K562 (cell line): Measurements from ENCODE around the gene CNDP1. TPM values are rescaled to one million over a fixed set of nuclear protein-coding genes. Genes with fewer than 3 reads are reported as not detected.

Experiments
- ATAC-seq: fragments of 200-7000 bp; cut with Tn5 transposase; 3 replicates; pipeline ENCODE4 v1.9.1; 2020; ENCODE audit warnings: moderate library complexity
- BruUV-seq: library from RNA; stranded (reverse); fragments of 400-500 nt; replicated peaks from 2 replicates; lab custom pipeline; 2021; lab: Mats Ljungman, UMichigan
- CTCF ChIA-PET: fragments of 300-600 bp; formaldehyde crosslinking; extraction: SDS; loops from one replicate; lab custom pipeline; 2021; ENCODE audit warnings: low intra/inter-chr PET ratio; lab: Yijun Ruan, JAX
- POLR2A ChIA-PET: fragments of 300-600, 350-650 bp; sonication (Branson Sonifier 250); formaldehyde crosslinking; extraction: SDS; loops from one replicate; lab custom pipeline; 2021; ENCODE audit warnings: antibody characterized with exemption, inconsistent platforms; lab: Yijun Ruan, JAX
- DNase-seq, 4 experiments: peaks; one replicate each; pipeline versions ENCODE4 v3.0.0 to v3.0.0-alpha.2; 2011 to 2018; ENCODE audit warnings: low spot score in 3 of 4, mixed read lengths in 3 of 4; ENCODE audit errors: extremely low read depth in 1 of 4
- FAIRE-seq: peaks from 2 replicates; lab custom pipeline; 2011; peaks lifted over from hg19 to GRCh38; lab: Jason Lieb, UNC
- H2AFZ ChIP-seq: 2 replicates; pipeline ENCODE4 v1.6.0; 2011; ENCODE audit warnings: low read depth, low read length, control low read depth, inconsistent platforms
- H3K27ac ChIP-seq: fragments of 200-600 bp; 3 replicates; pipeline ENCODE4 v1.8.0; 2011; ENCODE audit warnings: low read depth, mild to moderate bottlenecking, control low read depth, inconsistent platforms, low read length, moderate library complexity, mixed read lengths; ENCODE audit errors: extremely low read depth
- H3K27me3 ChIP-seq, 2 experiments: fragments of 300-600 bp in 1 of 2; 2 replicates in 1 of 2; 3 replicates in 1 of 2; pipeline versions ENCODE4 v1.6.0 to v1.8.0; 2011; ENCODE audit warnings: inconsistent platforms in 2 of 2, low read length in 2 of 2, mild to moderate bottlenecking in 1 of 2, mixed read lengths in 1 of 2, moderate library complexity in 1 of 2; ENCODE audit not compliant: control insufficient read depth in 2 of 2, insufficient read depth in 2 of 2
- H3K36me3 ChIP-seq: fragments of 300-600 bp; 3 replicates; pipeline ENCODE4 v1.8.0; 2011; ENCODE audit warnings: mild to moderate bottlenecking, low read length, inconsistent platforms; ENCODE audit not compliant: control insufficient read depth, insufficient read depth
- H3K4me1 ChIP-seq, 2 experiments: fragments of 200-600 bp in 1 of 2; replicated peaks in 1 of 2; 2 replicates in 1 of 2; 3 replicates in 1 of 2; pipeline versions ENCODE4 v1.5.1 to v1.8.0; 2011; ENCODE audit warnings: inconsistent platforms in 2 of 2, low read length in 2 of 2, mild to moderate bottlenecking in 1 of 2, mixed read lengths in 1 of 2, moderate library complexity in 1 of 2; ENCODE audit not compliant: control insufficient read depth in 2 of 2, insufficient read depth in 2 of 2
- H3K4me2 ChIP-seq: 2 replicates; pipeline ENCODE4 v1.6.1; 2011; ENCODE audit warnings: low read length, control low read depth, inconsistent platforms, mixed read lengths; ENCODE audit not compliant: insufficient read depth
- H3K4me3 ChIP-seq: fragments of 200-600 bp; sonication (generic), shearing (Covaris generic); 2 replicates; pipeline ENCODE4 v1.5.1; 2016; ENCODE audit warnings: control low read depth, inconsistent platforms
- H3K79me2 ChIP-seq: fragments of 200-600 bp; 3 replicates; pipeline ENCODE4 v1.8.0; 2011; ENCODE audit warnings: low read length, inconsistent platforms; ENCODE audit not compliant: control insufficient read depth, insufficient read depth
- H3K9ac ChIP-seq, 2 experiments: 2 replicates each; pipeline versions ENCODE4 v1.6.0 to v1.6.1; 2011; ENCODE audit warnings: low read depth in 2 of 2, low read length in 2 of 2, control low read depth in 1 of 2, inconsistent platforms in 1 of 2, mild to moderate bottlenecking in 1 of 2, mixed read lengths in 1 of 2; ENCODE audit not compliant: insufficient read depth in 1 of 2
- H3K9me1 ChIP-seq: one replicate; pipeline ENCODE4 v1.6.0; 2011; ENCODE audit warnings: inconsistent platforms, mild to moderate bottlenecking, low read length, moderate library complexity; ENCODE audit not compliant: control insufficient read depth, insufficient read depth
- H3K9me3 ChIP-seq: replicated peaks from 2 replicates; pipeline ENCODE4 v1.5.1; 2011; ENCODE audit warnings: low read depth, low read length, inconsistent platforms; ENCODE audit not compliant: control insufficient read depth, insufficient read depth
- H4K20me1 ChIP-seq: replicated peaks from 2 replicates; pipeline ENCODE4 v1.6.1; 2011; ENCODE audit warnings: low read length, inconsistent platforms, mixed read lengths; ENCODE audit not compliant: control insufficient read depth, insufficient read depth
- BACH1 ChIP-seq: fragments of 200-800 bp; sonication (Bioruptor generic); IDR thresholded peaks from 2 replicates; pipeline ENCODE4 v1.6.1; 2016; ENCODE audit warnings: missing genetic modification characterization, missing compliant biosample characterization
- GTF2E2 ChIP-seq: fragments of 200-800 bp; sonication (Bioruptor generic); IDR thresholded peaks from 2 replicates; pipeline ENCODE4 v1.6.1; 2016; ENCODE audit warnings: missing genetic modification characterization, missing compliant biosample characterization
- HNRNPK ChIP-seq: fragments of 200-400 bp; formaldehyde crosslinking; IDR thresholded peaks from one replicate; pipeline ENCODE4 v1.6.1; 2018; ENCODE audit warnings: mild to moderate bottlenecking, low read depth, low read length; ENCODE audit not compliant: poor library complexity, severe bottlenecking
- IFI16 ChIP-seq: fragments of 250-450 bp; sonication (Bioruptor Pico); IDR thresholded peaks from 2 replicates; pipeline ENCODE4 v2.1.2; 2022; ENCODE audit warnings: mild to moderate bottlenecking, inconsistent platforms
- MTF1 ChIP-seq: fragments of 250-450 bp; sonication (Bioruptor Pico); IDR thresholded peaks from 2 replicates; pipeline ENCODE4 v1.9.0; 2021; ENCODE audit warnings: moderate library complexity, mild to moderate bottlenecking, inconsistent platforms, borderline replicate concordance
- POLR3G ChIP-seq: IDR thresholded peaks from 2 replicates; pipeline ENCODE4 v1.6.1; 2011; ENCODE audit not compliant: insufficient read length, insufficient replicate concordance; ENCODE audit errors: extremely low read depth
- RBFOX2 ChIP-seq: fragments of 200-400 bp; formaldehyde crosslinking; IDR thresholded peaks from 2 replicates; pipeline ENCODE4 v1.6.1; 2017; ENCODE audit warnings: low read depth, mild to moderate bottlenecking, low read length, moderate library complexity
- SMAD2 ChIP-seq: fragments of 150-350 bp; IDR thresholded peaks from 2 replicates; pipeline ENCODE4 v1.6.1; 2014; ENCODE audit warnings: low read depth, mild to moderate bottlenecking, low read length
- U2AF1 ChIP-seq: fragments of 200-400 bp; formaldehyde crosslinking; optimal IDR thresholded peaks from 2 replicates; pipeline ENCODE3; 2017; ENCODE audit warnings: mild to moderate bottlenecking, low read depth, low read length, moderate library complexity
- ZNF212 ChIP-seq: fragments of 450-650 bp; formaldehyde crosslinking; IDR thresholded peaks from 2 replicates; pipeline ENCODE4 v1.4.0; 2020; ENCODE audit warnings: mild to moderate bottlenecking
- ZNF316 ChIP-seq: fragments of 450-650 bp; IDR thresholded peaks from 2 replicates; pipeline ENCODE4 v1.6.1; 2016
- WGBS: fragments of 100-300 bp; shearing (Covaris generic); methylation state at CpG from one replicate; pipeline ENCODE4 v1.1.6; 2016; ENCODE audit warnings: low coverage, mixed read lengths; ENCODE audit not compliant: insufficient coverage; ENCODE audit errors: missing lambda C conversion rate; 5-methylcytosine and 5-hydroxymethylcytosine counted together
- in situ Hi-C: fragments of 300-500 bp; cut with MboI; formaldehyde crosslinking; loops from 4 replicates; pipeline ENCODE4 v1.15.0; 2018; ENCODE audit warnings: inconsistent platforms, mixed read lengths
- intact Hi-C: fragments of 100-400 bp; cut with micrococcal nuclease; formaldehyde crosslinking; loops from 2 replicates; pipeline ENCODE4 v1.14.2; 2022
- polyA plus RNA-seq, 8 experiments: library from polyadenylated mRNA; depleted of rRNA in 4 of 8; stranded (reverse) in 5 of 8; unstranded in 3 of 8; fragments of >200 nt; fragmentation: Nextera tagmentation in 2 of 8; fragmentation: Illumina TruSeq in 1 of 8; extraction: Ambion mirVana in 2 of 8; extraction: Trizol in 1 of 8; gene quantifications; 2 replicates each; pipeline versions ENCODE4 v1.2.1 to v1.2.3, GENCODE V29; 2011 to 2014; ENCODE audit warnings: inconsistent platforms in 1 of 8, missing spikeins in 1 of 8
- total RNA-seq, 7 experiments: library from RNA; depleted of rRNA in 6 of 7; stranded (reverse); fragments of >200 nt in 6 of 7; fragmentation: Illumina TruSeq in 2 of 7; extraction: Trizol in 2 of 7; gene quantifications; 2 replicates each; pipeline versions ENCODE4 v1.2.1 to v1.2.3, GENCODE V29; 2011 to 2021; ENCODE audit warnings: low replicate concordance in 1 of 7
- TF ChIP-seq, protein P1 (sequence below): sonication (generic); formaldehyde crosslinking; IDR thresholded peaks from 2 replicates; pipeline ENCODE4 v1.8.0; 2022; ENCODE audit warnings: mild to moderate bottlenecking, low read depth, missing genetic modification reagents
- TF ChIP-seq, protein P2 (sequence below): sonication (generic); formaldehyde crosslinking; IDR thresholded peaks from 2 replicates; pipeline ENCODE4 v1.8.0; 2023; ENCODE audit warnings: missing genetic modification reagents, mild to moderate bottlenecking, borderline replicate concordance
- TF ChIP-seq, protein P3 (sequence below): fragments of 450-650 bp; formaldehyde crosslinking; IDR thresholded peaks from 2 replicates; pipeline ENCODE4 v1.4.0; 2020; ENCODE audit warnings: mild to moderate bottlenecking, moderate library complexity

CNDP1 gene
- total and polyA plus RNA-seq, 9 of the 15 experiments (the other 6 are each of a cell fraction or from before 2014, with no cell fraction given) = not detected

DNA sequence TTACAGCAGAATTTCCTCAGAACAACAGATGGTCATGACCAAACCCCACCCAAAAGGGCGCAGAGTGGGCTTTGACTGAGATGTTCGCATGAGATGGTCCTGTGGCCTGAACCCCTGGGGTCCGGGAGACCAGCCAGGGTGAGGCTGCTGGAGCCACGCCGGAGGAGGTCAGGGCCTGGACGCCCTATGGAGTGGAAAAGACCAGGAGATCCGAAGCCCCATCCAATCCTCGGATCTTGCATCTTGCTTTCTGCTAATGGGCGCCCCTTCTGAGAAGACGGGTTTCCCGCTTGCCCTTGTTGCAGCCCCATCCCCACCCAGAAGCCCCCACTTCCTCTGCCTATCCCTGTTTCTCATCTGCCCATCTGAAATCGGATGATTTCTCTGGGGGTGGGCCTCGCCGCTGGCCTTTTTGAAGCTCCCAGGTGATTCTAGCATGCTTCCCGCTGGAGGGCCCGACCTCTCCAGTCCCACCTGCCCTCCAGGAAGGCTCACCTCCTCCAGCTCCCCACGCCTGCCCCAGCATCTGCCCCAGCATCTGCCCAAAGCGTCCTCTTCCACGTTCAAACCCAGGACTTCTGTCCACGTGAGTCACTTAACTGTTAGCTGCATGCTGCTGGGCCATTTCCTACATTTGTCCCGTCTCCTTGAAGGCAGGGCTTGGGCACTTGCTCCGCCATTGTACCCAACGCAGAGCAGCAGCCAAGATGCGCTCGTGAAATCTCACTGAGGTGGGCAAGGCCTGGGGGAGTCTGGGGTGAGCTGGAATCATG is 4.3 kb upstream of the CNDP1 start:
- Histone ChIP-seq H3K79me2 (no peaks in the 10 kb centered on the region), H3K9me3 (no peaks in the 10 kb centered on the region), H3K4me2 (no peak overlapping the region), H3K27ac (no peak overlapping the region), H3K9ac (no peak overlapping the region), H3K36me3 (no peaks in the 10 kb centered on the region), H3K4me3 (no peak overlapping the region), H4K20me1 (no peaks in the 10 kb centered on the region), H3K9me1 (no peaks in the 10 kb centered on the region), H2AFZ (no peak overlapping the region), H3K27me3 (peaks cover 16 to 52% of the 10 kb centered on the region in 2 experiments; a peak in 4 of 5 replicates), H3K4me1 (peaks cover 0 to 4% of the 10 kb centered on the region in 2 experiments; a peak in 2 of 5 replicates)
- DNase-seq (no peak), FAIRE-seq (no peak), ATAC-seq (no peak)
- ChIA-PET POLR2A (interaction anchor here (0.8 kb wide), 1 partner anchor 101 kb away, joined by 4 read pairs; no protein-coding TSS in a partner anchor), CTCF (no interaction called here)
- 2% methylated on average over 10 of the region's 25 CpGs for WGBS
- in situ Hi-C loops = no loop called here
- intact Hi-C loops = no loop called here
- BruUV-seq = no TSS peak
- TF ChIP-seq U2AF1 (no peak), IFI16 (CRISPR knock-in tag) (no peak), BACH1 (tag) (no peak), ZNF316 (no peak), SMAD2 (no peak), GTF2E2 (tag) (no peak), ZNF212 (CRISPR knock-in tag) (no peak), HNRNPK (no peak), MTF1 (CRISPR knock-in tag) (no peak), POLR3G (no peak), RBFOX2 (no peak)
- TF ChIP-seq, protein P1, sequence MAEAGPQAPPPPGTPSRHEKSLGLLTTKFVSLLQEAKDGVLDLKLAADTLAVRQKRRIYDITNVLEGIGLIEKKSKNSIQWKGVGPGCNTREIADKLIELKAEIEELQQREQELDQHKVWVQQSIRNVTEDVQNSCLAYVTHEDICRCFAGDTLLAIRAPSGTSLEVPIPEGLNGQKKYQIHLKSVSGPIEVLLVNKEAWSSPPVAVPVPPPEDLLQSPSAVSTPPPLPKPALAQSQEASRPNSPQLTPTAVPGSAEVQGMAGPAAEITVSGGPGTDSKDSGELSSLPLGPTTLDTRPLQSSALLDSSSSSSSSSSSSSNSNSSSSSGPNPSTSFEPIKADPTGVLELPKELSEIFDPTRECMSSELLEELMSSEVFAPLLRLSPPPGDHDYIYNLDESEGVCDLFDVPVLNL = no peak
- TF ChIP-seq, protein P2, sequence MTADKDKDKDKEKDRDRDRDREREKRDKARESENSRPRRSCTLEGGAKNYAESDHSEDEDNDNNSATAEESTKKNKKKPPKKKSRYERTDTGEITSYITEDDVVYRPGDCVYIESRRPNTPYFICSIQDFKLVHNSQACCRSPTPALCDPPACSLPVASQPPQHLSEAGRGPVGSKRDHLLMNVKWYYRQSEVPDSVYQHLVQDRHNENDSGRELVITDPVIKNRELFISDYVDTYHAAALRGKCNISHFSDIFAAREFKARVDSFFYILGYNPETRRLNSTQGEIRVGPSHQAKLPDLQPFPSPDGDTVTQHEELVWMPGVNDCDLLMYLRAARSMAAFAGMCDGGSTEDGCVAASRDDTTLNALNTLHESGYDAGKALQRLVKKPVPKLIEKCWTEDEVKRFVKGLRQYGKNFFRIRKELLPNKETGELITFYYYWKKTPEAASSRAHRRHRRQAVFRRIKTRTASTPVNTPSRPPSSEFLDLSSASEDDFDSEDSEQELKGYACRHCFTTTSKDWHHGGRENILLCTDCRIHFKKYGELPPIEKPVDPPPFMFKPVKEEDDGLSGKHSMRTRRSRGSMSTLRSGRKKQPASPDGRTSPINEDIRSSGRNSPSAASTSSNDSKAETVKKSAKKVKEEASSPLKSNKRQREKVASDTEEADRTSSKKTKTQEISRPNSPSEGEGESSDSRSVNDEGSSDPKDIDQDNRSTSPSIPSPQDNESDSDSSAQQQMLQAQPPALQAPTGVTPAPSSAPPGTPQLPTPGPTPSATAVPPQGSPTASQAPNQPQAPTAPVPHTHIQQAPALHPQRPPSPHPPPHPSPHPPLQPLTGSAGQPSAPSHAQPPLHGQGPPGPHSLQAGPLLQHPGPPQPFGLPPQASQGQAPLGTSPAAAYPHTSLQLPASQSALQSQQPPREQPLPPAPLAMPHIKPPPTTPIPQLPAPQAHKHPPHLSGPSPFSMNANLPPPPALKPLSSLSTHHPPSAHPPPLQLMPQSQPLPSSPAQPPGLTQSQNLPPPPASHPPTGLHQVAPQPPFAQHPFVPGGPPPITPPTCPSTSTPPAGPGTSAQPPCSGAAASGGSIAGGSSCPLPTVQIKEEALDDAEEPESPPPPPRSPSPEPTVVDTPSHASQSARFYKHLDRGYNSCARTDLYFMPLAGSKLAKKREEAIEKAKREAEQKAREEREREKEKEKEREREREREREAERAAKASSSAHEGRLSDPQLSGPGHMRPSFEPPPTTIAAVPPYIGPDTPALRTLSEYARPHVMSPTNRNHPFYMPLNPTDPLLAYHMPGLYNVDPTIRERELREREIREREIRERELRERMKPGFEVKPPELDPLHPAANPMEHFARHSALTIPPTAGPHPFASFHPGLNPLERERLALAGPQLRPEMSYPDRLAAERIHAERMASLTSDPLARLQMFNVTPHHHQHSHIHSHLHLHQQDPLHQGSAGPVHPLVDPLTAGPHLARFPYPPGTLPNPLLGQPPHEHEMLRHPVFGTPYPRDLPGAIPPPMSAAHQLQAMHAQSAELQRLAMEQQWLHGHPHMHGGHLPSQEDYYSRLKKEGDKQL (CRISPR knock-in tag) = no peak
- TF ChIP-seq, protein P3, sequence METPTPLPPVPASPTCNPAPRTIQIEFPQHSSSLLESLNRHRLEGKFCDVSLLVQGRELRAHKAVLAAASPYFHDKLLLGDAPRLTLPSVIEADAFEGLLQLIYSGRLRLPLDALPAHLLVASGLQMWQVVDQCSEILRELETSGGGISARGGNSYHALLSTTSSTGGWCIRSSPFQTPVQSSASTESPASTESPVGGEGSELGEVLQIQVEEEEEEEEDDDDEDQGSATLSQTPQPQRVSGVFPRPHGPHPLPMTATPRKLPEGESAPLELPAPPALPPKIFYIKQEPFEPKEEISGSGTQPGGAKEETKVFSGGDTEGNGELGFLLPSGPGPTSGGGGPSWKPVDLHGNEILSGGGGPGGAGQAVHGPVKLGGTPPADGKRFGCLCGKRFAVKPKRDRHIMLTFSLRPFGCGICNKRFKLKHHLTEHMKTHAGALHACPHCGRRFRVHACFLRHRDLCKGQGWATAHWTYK = no peak
